Thoracic aorta (tissue), 2 donors: ENCODE measurements around the gene SMAD4. TPM values are rescaled to one million over a fixed set of nuclear protein-coding genes. Genes with fewer than 3 reads are reported as not detected.

Experiments used
- ATAC-seq: fragments of 150-250 bp; one replicate; pipeline ENCODE4 v1.8.0; 2017; ENCODE audit warnings: low read depth; ENCODE audit not compliant: insufficient number of reproducible peaks, low FRiP score
- DNase-seq: peaks from one replicate; pipeline ENCODE4 v3.0.0-alpha.2; 2020; ENCODE audit warnings: low spot score
- H3K27ac ChIP-seq, 2 donors: fragments of 200-600 bp; sonication (generic); 1 replicate in 1 of 2; 2 replicates in 1 of 2; pipeline ENCODE4 v1.5.1; 2016; ENCODE audit warnings: mild to moderate bottlenecking in 2 of 2, moderate library complexity in 2 of 2
- H3K27me3 ChIP-seq: fragments of 200-600 bp; sonication (generic); replicated peaks from 2 replicates; pipeline ENCODE4 v1.6.0; 2016; ENCODE audit warnings: mild to moderate bottlenecking; ENCODE audit not compliant: insufficient read depth
- H3K36me3 ChIP-seq: fragments of 200-600 bp; sonication (generic); one replicate; pipeline ENCODE4 v1.5.1; 2016
- H3K4me1 ChIP-seq, 2 donors: fragments of 200-600 bp; sonication (generic); 1 replicate in 1 of 2; 2 replicates in 1 of 2; pipeline versions ENCODE4 v1.5.1 to v1.6.0; 2016; ENCODE audit warnings: low read depth in 2 of 2, mild to moderate bottlenecking in 1 of 2; ENCODE audit not compliant: control insufficient read depth in 1 of 2
- H3K4me3 ChIP-seq: fragments of 200-600 bp; sonication (generic); 2 replicates; pipeline ENCODE4 v1.5.1; 2016; ENCODE audit warnings: mild to moderate bottlenecking
- H3K9me3 ChIP-seq: fragments of 200-600 bp; sonication (generic); 2 replicates; pipeline ENCODE4 v1.5.1; 2016
- CTCF ChIP-seq: fragments of 200-600 bp; sonication (generic); IDR thresholded peaks from one replicate; pipeline ENCODE4 v1.5.1; 2019; ENCODE audit warnings: antibody characterized with exemption
- total RNA-seq, 2 donors: library from RNA; depleted of rRNA; stranded (reverse); fragments of >200 nt; gene quantifications; one replicate each; pipeline versions ENCODE4 v1.1.0 to v1.2.3, GENCODE V29; 2016

SMAD4 gene
- total RNA-seq, 2 donors from 2014 or later: 115 to 155 TPM

GRCh38 chr18:51098513-51098912 is 68.5 kb downstream of the SMAD4 start:
- Histone ChIP-seq H3K4me1 (no peaks in the 10 kb centered on the region), H3K36me3 (no peaks in the 10 kb centered on the region), H3K9me3 (no peaks in the 10 kb centered on the region), H3K4me3 (no peak overlapping the region), H3K27me3 (no peaks in the 10 kb centered on the region), H3K27ac (no peak overlapping the region)
- TF ChIP-seq CTCF: no peak
- ATAC-seq (no peak), DNase-seq (no peak)

- TF ChIP-seq CTCF: no peak
- Histone ChIP-seq H3K4me1 (no peaks in the 10 kb centered on the region), H3K36me3 (no peaks in the 10 kb centered on the region), H3K9me3 (no peaks in the 10 kb centered on the region), H3K27ac (no peak overlapping the region), H3K4me3 (no peak overlapping the region), H3K27me3 (no peaks in the 10 kb centered on the region)
- DNase-seq: no peak
- no peak for ATAC-seq
Measured at GRCh38 chr18:51100385-51101120, 70.5 kb downstream of the SMAD4 start.

- no peak for ATAC-seq
- H3K27me3 ChIP-seq: no peaks in the 10 kb centered on the region
- no peak overlapping the region for H3K4me3 ChIP-seq
- no peak for TF ChIP-seq CTCF
- H3K27ac ChIP-seq: no peak overlapping the region
- no peaks in the 10 kb centered on the region for H3K4me1 ChIP-seq
- no peak for DNase-seq
- H3K36me3 ChIP-seq: no peaks in the 10 kb centered on the region
- no peaks in the 10 kb centered on the region for H3K9me3 ChIP-seq
Measured at GRCh38 chr18:51107082-51107481, 77.1 kb downstream of the SMAD4 start.

GRCh38 chr18:51107598-51108305 is 77.7 kb downstream of the SMAD4 start:
- no peaks in the 10 kb centered on the region for H3K27me3 ChIP-seq
- H3K4me1 ChIP-seq: no peaks in the 10 kb centered on the region
- no peak for ATAC-seq
- H3K9me3 ChIP-seq: no peaks in the 10 kb centered on the region
- TF ChIP-seq CTCF: no peak
- H3K4me3 ChIP-seq: no peak overlapping the region
- no peak overlapping the region for H3K27ac ChIP-seq
- H3K36me3 ChIP-seq: no peaks in the 10 kb centered on the region
- DNase-seq: no peak

DNA sequence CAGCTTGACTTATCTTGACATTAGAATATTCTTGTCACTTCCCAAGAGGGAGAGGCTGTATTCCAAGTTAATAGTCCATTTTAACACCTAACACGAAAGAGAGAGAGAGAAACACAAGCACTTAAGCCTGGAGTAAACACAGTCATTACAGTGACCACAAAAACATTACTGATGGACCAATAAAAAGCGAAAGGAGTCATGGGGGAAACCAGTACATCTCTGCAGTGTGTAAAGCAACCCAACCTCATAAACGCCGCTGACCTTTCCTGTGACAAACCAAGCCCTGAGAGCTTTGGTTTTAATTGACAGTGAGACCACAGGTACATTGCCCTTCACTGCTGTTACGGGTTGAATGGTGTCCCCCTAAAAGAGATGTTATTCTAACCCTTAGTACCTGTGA is 78.3 kb downstream of the SMAD4 start:
- no peak for DNase-seq
- no peak overlapping the region for H3K4me3 ChIP-seq
- no peak overlapping the region for H3K27ac ChIP-seq
- H3K36me3 ChIP-seq: no peaks in the 10 kb centered on the region
- H3K4me1 ChIP-seq: no peaks in the 10 kb centered on the region
- ATAC-seq: no peak
- H3K27me3 ChIP-seq: no peaks in the 10 kb centered on the region
- H3K9me3 ChIP-seq: no peaks in the 10 kb centered on the region
- TF ChIP-seq CTCF: no peak
